ENCODE measurements around the gene INO80D. TPM values are rescaled to one million over a fixed set of nuclear protein-coding genes. Genes with fewer than 3 reads are reported as not detected.

Gene INO80D
- total and polyA plus RNA-seq, 2 of the 13 experiments (the other 11 are each of a cell fraction or from before 2014, with no cell fraction given), result 7.6 to 7.9 TPM

DNA sequence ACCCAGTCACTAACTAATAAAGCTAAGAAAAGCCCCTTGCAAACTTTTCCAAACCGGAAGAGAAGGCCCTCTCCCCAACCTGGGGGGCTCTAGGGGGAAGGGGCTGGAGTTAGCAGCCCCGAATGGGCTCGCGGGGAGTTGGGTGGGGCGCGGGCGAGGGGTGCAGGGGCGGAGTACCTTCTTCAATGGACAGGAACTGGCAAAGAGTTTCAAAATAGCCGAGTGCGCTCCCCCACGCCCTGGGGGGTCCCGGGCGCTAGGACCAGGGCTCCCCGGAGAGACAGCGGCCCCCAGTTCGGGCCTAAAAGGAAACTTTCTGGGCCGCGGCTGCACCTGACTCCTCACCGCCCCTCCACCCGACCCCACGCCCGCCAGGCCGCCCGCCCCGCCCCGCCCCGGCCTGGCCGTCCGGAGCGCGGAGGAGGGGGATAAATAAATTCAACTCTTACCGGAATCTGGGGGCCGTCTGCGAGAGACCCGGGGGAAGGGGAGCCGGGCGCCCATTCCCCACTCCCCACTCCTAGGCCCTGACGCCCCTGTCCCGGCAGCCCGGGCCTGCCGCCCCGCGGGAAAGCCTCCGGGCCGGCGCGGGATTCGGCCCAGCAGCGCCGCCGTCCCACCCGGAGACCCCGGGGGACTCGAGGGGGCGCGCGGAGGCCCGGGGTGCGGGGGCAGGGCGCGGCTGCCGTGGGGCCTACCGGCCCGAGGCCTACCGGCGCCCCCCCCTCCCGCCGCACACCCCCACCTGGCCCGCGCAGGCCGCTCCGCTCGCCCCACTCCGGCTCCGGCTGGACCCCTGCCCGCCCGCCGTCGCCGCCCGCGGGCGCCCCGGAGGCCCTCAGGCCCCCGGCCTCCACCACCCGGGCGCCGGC lies 868 bp downstream of the INO80D start (continued):
- no peak for TF ChIP-seq ZBTB8A (CRISPR knock-in tag; IDR thresholded peaks at IDR 0.05; ENCODE audit: borderline replicate concordance, low read depth)
- no peak for TF ChIP-seq BRD4 (CRISPR knock-in tag; IDR thresholded peaks at IDR 0.05)
- TF ChIP-seq, protein P1, sequence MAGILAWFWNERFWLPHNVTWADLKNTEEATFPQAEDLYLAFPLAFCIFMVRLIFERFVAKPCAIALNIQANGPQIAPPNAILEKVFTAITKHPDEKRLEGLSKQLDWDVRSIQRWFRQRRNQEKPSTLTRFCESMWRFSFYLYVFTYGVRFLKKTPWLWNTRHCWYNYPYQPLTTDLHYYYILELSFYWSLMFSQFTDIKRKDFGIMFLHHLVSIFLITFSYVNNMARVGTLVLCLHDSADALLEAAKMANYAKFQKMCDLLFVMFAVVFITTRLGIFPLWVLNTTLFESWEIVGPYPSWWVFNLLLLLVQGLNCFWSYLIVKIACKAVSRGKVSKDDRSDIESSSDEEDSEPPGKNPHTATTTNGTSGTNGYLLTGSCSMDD (CRISPR knock-in tag; IDR thresholded peaks at IDR 0.05), result no peak
- TF ChIP-seq ZZZ3 (CRISPR knock-in tag; IDR thresholded peaks at IDR 0.05; ENCODE audit: borderline replicate concordance), result no peak
- 0 out of 2 replicates have a peak, but pooled peaks have one; percentile 9 for TF ChIP-seq SP140L (CRISPR knock-in tag; IDR thresholded peaks at IDR 0.05; ENCODE audit: borderline replicate concordance)
- TF ChIP-seq, protein P2, sequence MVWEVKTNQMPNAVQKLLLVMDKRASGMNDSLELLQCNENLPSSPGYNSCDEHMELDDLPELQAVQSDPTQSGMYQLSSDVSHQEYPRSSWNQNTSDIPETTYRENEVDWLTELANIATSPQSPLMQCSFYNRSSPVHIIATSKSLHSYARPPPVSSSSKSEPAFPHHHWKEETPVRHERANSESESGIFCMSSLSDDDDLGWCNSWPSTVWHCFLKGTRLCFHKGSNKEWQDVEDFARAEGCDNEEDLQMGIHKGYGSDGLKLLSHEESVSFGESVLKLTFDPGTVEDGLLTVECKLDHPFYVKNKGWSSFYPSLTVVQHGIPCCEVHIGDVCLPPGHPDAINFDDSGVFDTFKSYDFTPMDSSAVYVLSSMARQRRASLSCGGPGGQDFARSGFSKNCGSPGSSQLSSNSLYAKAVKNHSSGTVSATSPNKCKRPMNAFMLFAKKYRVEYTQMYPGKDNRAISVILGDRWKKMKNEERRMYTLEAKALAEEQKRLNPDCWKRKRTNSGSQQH (CRISPR knock-in tag; IDR thresholded peaks at IDR 0.05; ENCODE audit: low read depth), result no peak
- TF ChIP-seq DMAP1 (CRISPR knock-in tag; IDR thresholded peaks at IDR 0.05), result no peak
- TF ChIP-seq NR2F6 (IDR thresholded peaks at IDR 0.05), result no peak
- no peak for TF ChIP-seq NR2F6 (CRISPR knock-in tag; IDR thresholded peaks at IDR 0.05)
- no peak for TF ChIP-seq MAFF (IDR thresholded peaks at IDR 0.05; ENCODE audit: low read depth, low read length)
- no peak for TF ChIP-seq RFX5 (IDR thresholded peaks at IDR 0.05; ENCODE audit: low read depth, low read length)
- no peak for TF ChIP-seq TEAD3 (CRISPR knock-in tag; optimal IDR thresholded peaks at IDR 0.05; ENCODE audit: borderline replicate concordance)
- TF ChIP-seq RFX3 (CRISPR knock-in tag; IDR thresholded peaks at IDR 0.05), result no peak
- TF ChIP-seq RAD21 (CRISPR knock-in tag; IDR thresholded peaks at IDR 0.05), result peak; percentile 25; the same call in 1 of the 2 replicates
- TF ChIP-seq, protein P3, sequence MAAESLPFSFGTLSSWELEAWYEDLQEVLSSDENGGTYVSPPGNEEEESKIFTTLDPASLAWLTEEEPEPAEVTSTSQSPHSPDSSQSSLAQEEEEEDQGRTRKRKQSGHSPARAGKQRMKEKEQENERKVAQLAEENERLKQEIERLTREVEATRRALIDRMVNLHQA (CRISPR knock-in tag; IDR thresholded peaks at IDR 0.05), result no peak
- peak; percentile 15; the same call in 1 of the 2 replicates for TF ChIP-seq ZNF761 (CRISPR knock-in tag; conservative IDR thresholded peaks at IDR 0.05)
- no peak for TF ChIP-seq KLF16 (CRISPR knock-in tag; IDR thresholded peaks at IDR 0.05)
- TF ChIP-seq, protein P4, sequence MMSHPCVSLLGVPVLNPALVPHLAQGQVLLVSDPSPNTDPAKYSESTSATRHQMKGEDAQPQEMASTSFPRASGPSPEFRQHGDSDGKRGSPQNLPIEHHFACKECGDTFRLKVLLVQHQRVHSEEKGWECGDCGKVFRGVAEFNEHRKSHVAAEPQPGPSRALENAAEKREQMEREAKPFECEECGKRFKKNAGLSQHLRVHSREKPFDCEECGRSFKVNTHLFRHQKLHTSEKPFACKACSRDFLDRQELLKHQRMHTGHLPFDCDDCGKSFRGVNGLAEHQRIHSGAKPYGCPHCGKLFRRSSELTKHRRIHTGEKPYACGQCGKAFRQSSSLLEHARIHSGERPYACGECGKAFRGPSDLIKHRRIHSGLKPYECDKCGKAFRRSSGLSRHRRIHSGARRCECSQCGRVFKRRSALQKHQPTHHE (CRISPR knock-in tag; IDR thresholded peaks at IDR 0.05; ENCODE audit: borderline replicate concordance), result no peak
- TF ChIP-seq, protein P5, sequence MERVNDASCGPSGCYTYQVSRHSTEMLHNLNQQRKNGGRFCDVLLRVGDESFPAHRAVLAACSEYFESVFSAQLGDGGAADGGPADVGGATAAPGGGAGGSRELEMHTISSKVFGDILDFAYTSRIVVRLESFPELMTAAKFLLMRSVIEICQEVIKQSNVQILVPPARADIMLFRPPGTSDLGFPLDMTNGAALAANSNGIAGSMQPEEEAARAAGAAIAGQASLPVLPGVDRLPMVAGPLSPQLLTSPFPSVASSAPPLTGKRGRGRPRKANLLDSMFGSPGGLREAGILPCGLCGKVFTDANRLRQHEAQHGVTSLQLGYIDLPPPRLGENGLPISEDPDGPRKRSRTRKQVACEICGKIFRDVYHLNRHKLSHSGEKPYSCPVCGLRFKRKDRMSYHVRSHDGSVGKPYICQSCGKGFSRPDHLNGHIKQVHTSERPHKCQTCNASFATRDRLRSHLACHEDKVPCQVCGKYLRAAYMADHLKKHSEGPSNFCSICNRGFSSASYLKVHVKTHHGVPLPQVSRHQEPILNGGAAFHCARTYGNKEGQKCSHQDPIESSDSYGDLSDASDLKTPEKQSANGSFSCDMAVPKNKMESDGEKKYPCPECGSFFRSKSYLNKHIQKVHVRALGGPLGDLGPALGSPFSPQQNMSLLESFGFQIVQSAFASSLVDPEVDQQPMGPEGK (CRISPR knock-in tag; IDR thresholded peaks at IDR 0.05), result peak; percentile 40
- peak; percentile 69 for TF ChIP-seq ZNF777 (CRISPR knock-in tag; IDR thresholded peaks at IDR 0.05)
- no peak for TF ChIP-seq KLF9 (CRISPR knock-in tag; IDR thresholded peaks at IDR 0.05; ENCODE audit: low read depth)
- no peak for TF ChIP-seq FOXO1 (CRISPR knock-in tag; IDR thresholded peaks at IDR 0.05)
- no peak for TF ChIP-seq YEATS2 (CRISPR knock-in tag; IDR thresholded peaks at IDR 0.05; ENCODE audit: borderline replicate concordance)
- no peak for TF ChIP-seq ZNF550 (CRISPR knock-in tag; IDR thresholded peaks at IDR 0.05; ENCODE audit: borderline replicate concordance)
- no peak for TF ChIP-seq SALL2 (CRISPR knock-in tag; IDR thresholded peaks at IDR 0.05)
- TF ChIP-seq MIER2 (CRISPR knock-in tag; IDR thresholded peaks at IDR 0.05), result no peak
- no peak for TF ChIP-seq ZNF83 (CRISPR knock-in tag; IDR thresholded peaks at IDR 0.05; ENCODE audit: borderline replicate concordance)

All from HepG2 (cell line).